RWPE2 (cell line): Measurements from ENCODE around the gene MACROD2.

Source experiments
- ATAC-seq: fragments of 200-7000 bp; cut with Tn5 transposase; 3 replicates; pipeline ENCODE4 v1.9.1; 2021; ENCODE audit warnings: low read depth
- DNase-seq: peaks from one replicate; pipeline ENCODE4 v3.0.0-alpha.2; 2020; ENCODE audit warnings: low spot score
- H3K27ac ChIP-seq: fragments of 450-650 bp; 2 replicates; pipeline ENCODE4 v1.5.1; 2017; ENCODE audit warnings: mild to moderate bottlenecking; ENCODE audit not compliant: poor library complexity, severe bottlenecking
- H3K27me3 ChIP-seq: fragments of 250-450 bp; sonication (Bioruptor Pico); 2 replicates; pipeline ENCODE4 v1.5.1; 2021; ENCODE audit warnings: mild to moderate bottlenecking, moderate library complexity; ENCODE audit not compliant: insufficient read depth, poor library complexity, severe bottlenecking
- H3K36me3 ChIP-seq: fragments of 250-450 bp; sonication (Bioruptor Pico); 2 replicates; pipeline ENCODE4 v1.5.1; 2020; ENCODE audit warnings: low read depth, mild to moderate bottlenecking, moderate library complexity
- H3K4me1 ChIP-seq: fragments of 250-450 bp; sonication (Bioruptor Pico); 2 replicates; pipeline ENCODE4 v1.5.1; 2021; ENCODE audit warnings: mild to moderate bottlenecking, moderate library complexity; ENCODE audit not compliant: insufficient read depth, poor library complexity, severe bottlenecking
- H3K4me3 ChIP-seq: fragments of 250-450 bp; sonication (Bioruptor Pico); 2 replicates; pipeline ENCODE4 v1.5.1; 2021; ENCODE audit warnings: mild to moderate bottlenecking, moderate library complexity; ENCODE audit not compliant: severe bottlenecking
- H3K9me3 ChIP-seq: fragments of 250-450 bp; sonication (Bioruptor Pico); 2 replicates; pipeline ENCODE4 v1.5.1; 2021; ENCODE audit warnings: mild to moderate bottlenecking, moderate library complexity; ENCODE audit not compliant: severe bottlenecking
- TF ChIP-seq, protein P1 (sequence below): fragments of 450-650 bp; IDR thresholded peaks from one replicate; pipeline ENCODE4 v1.5.1; 2017; ENCODE audit warnings: mild to moderate bottlenecking, moderate library complexity; ENCODE audit not compliant: poor library complexity, severe bottlenecking

MACROD2 gene

DNA sequence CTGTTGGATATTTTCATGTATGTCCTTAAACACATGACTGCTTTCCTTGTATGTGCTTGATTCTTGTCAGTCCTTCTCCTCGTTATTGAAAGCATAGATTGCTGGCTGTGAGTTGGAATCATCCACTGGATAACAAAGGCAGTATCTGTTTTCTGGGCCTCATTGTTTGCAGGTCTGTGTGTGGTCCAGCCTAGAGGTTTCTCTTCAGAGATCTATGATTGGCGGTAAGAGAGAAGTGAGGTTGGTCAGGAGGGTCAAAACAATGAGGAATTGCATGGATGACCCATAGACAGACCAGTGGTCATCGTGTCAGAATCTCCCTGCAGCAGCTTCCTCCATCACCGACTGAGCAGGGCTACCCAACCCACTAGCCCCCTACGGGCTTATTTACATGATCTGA, 1663.0 kb downstream of the MACROD2 start:
- no peaks in the 10 kb centered on the region for H3K4me1 ChIP-seq
- DNase-seq: no peak
- no peaks in the 10 kb centered on the region for H3K36me3 ChIP-seq
- no peaks in the 10 kb centered on the region for H3K9me3 ChIP-seq
- no peaks in the 10 kb centered on the region for H3K27me3 ChIP-seq
- ATAC-seq: no peak
- H3K27ac ChIP-seq: no peak overlapping the region
- no peak overlapping the region for H3K4me3 ChIP-seq
- TF ChIP-seq, protein P1, sequence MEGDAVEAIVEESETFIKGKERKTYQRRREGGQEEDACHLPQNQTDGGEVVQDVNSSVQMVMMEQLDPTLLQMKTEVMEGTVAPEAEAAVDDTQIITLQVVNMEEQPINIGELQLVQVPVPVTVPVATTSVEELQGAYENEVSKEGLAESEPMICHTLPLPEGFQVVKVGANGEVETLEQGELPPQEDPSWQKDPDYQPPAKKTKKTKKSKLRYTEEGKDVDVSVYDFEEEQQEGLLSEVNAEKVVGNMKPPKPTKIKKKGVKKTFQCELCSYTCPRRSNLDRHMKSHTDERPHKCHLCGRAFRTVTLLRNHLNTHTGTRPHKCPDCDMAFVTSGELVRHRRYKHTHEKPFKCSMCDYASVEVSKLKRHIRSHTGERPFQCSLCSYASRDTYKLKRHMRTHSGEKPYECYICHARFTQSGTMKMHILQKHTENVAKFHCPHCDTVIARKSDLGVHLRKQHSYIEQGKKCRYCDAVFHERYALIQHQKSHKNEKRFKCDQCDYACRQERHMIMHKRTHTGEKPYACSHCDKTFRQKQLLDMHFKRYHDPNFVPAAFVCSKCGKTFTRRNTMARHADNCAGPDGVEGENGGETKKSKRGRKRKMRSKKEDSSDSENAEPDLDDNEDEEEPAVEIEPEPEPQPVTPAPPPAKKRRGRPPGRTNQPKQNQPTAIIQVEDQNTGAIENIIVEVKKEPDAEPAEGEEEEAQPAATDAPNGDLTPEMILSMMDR: no peak

DNA sequence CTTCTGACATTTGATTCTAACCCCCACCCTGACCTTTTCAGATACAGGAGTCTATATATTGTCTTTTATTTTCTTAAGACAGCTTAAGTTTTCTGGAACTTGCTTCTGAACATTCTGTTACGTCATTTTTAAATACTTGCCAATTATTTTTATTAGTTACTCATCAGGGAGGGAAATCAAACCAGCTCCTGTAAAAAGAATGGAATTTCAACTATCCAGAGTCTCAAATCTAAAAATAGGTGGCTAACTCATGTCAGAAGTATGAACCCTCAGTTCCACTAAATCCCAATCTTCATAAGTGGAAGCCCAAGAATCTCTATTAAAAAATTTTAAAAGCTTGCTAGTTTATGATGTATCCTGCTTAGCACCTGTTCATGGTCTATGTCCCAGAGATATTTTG, 1677.9 kb downstream of the MACROD2 start:
- peak overlapping the region; percentile 41 for H3K27ac ChIP-seq
- no peak for DNase-seq
- TF ChIP-seq, protein P1: no peak
- no peak overlapping the region for H3K4me3 ChIP-seq
- H3K9me3 ChIP-seq: no peaks in the 10 kb centered on the region
- peak; percentile 93 for ATAC-seq
- peaks cover 20% of the 10 kb centered on the region for H3K4me1 ChIP-seq
- H3K27me3 ChIP-seq: no peaks in the 10 kb centered on the region
- no peaks in the 10 kb centered on the region for H3K36me3 ChIP-seq

DNA sequence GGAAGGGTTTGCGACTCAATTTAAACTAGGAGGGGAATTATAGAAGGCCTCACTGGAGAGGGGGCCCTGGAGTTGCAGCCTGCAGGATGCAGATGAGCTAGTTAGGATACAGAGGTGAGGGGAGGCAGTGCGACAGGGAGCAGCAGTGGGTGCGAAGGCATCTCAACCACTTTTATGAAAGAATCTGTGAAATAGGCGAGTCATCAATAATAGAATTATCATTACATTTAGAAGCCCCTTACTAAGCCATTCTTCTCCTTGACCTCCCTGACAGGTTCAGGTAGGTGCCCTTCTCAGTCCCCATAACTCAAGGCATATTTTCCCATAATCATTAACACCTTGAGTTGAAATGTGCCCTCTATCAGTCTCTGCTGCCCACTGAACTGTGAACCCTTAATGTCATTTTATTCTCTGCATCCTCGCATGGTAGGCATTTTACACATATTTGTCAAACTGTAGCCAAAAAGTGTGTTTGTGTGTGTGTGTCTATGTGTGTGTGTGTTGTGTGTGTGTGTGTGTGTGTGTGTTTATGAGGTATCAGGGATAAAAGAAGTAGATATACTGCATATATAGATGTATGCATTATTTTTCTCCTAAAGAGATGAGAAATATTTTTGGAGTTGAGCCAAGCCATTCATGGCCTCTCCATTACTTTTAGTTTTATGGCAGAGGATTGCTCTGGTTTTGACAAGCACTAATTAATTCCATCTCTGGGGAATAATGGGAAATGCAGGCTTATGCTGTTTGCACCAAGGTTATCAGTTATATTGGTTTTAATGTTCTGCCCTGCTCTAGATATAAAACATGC, 1679.1 kb downstream of the MACROD2 start:
- ATAC-seq: no peak

DNA sequence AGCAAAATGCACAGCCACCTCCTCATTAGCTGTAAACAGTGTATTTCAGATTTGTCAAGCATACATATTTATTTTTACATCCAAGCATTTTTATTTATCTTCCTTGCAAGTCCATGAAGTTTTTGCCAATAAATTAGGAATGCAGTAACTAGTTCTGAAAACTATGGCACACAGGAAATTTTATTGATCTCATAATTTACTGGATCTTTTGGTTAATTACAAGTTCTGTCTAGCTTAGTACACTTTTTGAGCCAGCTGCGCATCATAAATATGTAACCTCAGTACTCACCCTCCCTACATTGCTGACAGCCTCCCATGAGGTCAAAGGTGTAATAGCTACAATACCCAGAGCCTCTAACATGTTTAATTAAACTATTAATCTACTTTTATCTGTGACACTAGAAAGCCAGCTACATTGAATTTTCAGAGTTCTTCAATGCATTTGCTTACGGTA, 1679.8 kb downstream of the MACROD2 start:
- DNase-seq: no peak
- no peak for ATAC-seq
- Histone ChIP-seq H3K27ac (no peak overlapping the region), H3K27me3 (no peaks in the 10 kb centered on the region), H3K9me3 (no peaks in the 10 kb centered on the region), H3K4me3 (no peak overlapping the region), H3K4me1 (peaks cover 20% of the 10 kb centered on the region), H3K36me3 (no peaks in the 10 kb centered on the region)
- TF ChIP-seq, protein P1: no peak

More for the DNA sequence above, 1679.1 kb downstream of the MACROD2 start:
- Histone ChIP-seq H3K27ac (peak overlapping the region; percentile 41), H3K36me3 (no peaks in the 10 kb centered on the region), H3K27me3 (no peaks in the 10 kb centered on the region), H3K4me3 (no peak overlapping the region), H3K4me1 (peaks cover 20% of the 10 kb centered on the region), H3K9me3 (no peaks in the 10 kb centered on the region)
- DNase-seq: no peak
- TF ChIP-seq, protein P1: no peak

DNA sequence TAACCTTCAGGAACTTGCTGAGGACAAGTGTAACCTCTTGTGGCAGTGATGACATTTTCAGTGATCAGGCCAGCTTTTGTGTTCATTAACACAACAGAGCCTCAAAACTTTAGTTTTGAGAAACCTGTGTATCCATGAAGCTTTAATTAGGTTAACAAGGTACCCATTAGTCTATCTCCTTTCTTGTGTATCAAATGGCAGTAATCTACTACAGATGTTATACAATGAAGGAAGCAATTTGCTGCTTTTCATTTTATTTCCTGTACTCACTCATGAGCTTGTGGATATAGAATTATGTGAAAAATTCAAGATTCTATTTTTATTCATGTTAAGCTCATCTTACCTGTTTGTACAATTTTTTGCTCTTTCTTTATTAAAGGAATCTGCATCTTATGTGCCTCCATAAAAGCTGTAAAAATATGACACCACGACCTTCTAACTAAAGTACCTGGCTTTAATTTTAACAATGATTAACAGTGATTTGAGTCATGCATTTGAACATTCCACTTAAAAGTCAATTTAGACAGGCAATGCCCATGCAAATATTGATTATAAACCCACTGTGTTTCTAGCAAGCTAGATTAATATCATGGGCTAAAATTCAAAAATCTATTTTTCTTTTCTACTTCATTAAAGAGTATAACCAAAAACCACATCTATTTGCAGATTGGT, 1680.6 kb downstream of the MACROD2 start:
- H3K4me3 ChIP-seq: no peak overlapping the region
- TF ChIP-seq, protein P1: no peak
- DNase-seq: no peak
- peaks cover 20% of the 10 kb centered on the region for H3K4me1 ChIP-seq
- no peaks in the 10 kb centered on the region for H3K27me3 ChIP-seq
- ATAC-seq: no peak
- no peak overlapping the region for H3K27ac ChIP-seq
- no peaks in the 10 kb centered on the region for H3K9me3 ChIP-seq
- H3K36me3 ChIP-seq: no peaks in the 10 kb centered on the region
